ENCODE data around the gene IRX5.

IRX5 gene

GRCh38 chr16:54933281-54934011, 2.8 kb downstream of the IRX5 start:
- in situ Hi-C loops (cut with HindIII; ENCODE audit: low pct_unique_long_range_greater_than_20kb, low sequenced_read_pairs) = no loop called here
- DNase-seq (ENCODE audit: low read depth in 1 of 2, low spot score in 1 of 2) = peak in 1 of 2 experiments; percentile 36
- TF ChIP-seq JUND (IDR thresholded peaks at IDR 0.05; ENCODE audit: low read depth) = no peak

GRCh38 chr16:54934481-54935265, 4.0 kb downstream of the IRX5 start:
- in situ Hi-C loops (cut with HindIII; ENCODE audit: low pct_unique_long_range_greater_than_20kb, low sequenced_read_pairs) = no loop called here
- no peak for TF ChIP-seq JUND (IDR thresholded peaks at IDR 0.05; ENCODE audit: low read depth)
- peak; percentile 31 to 80 for DNase-seq (ENCODE audit: low read depth in 1 of 2, low spot score in 1 of 2)

GRCh38 chr16:54935266-54935968, 4.8 kb downstream of the IRX5 start:
- DNase-seq (ENCODE audit: low read depth in 1 of 2, low spot score in 1 of 2) = peak in 1 of 2 experiments; percentile 51
- in situ Hi-C loops (cut with HindIII; ENCODE audit: low pct_unique_long_range_greater_than_20kb, low sequenced_read_pairs) = no loop called here
- TF ChIP-seq JUND (IDR thresholded peaks at IDR 0.05; ENCODE audit: low read depth) = no peak

GRCh38 chr16:54936201-54936978, 5.7 kb downstream of the IRX5 start:
- peak; percentile 21 to 35 for DNase-seq (ENCODE audit: low read depth in 1 of 2, low spot score in 1 of 2)
- in situ Hi-C loops (cut with HindIII; ENCODE audit: low pct_unique_long_range_greater_than_20kb, low sequenced_read_pairs) = no loop called here
- TF ChIP-seq JUND (IDR thresholded peaks at IDR 0.05; ENCODE audit: low read depth) = no peak

- no peak for TF ChIP-seq JUND (IDR thresholded peaks at IDR 0.05; ENCODE audit: low read depth)
- peak; percentile 74 to 84 for DNase-seq (ENCODE audit: low read depth in 1 of 2, low spot score in 1 of 2)
- in situ Hi-C loops (cut with HindIII; ENCODE audit: low pct_unique_long_range_greater_than_20kb, low sequenced_read_pairs) = no loop called here
Measured at GRCh38 chr16:54936979-54937670, 6.5 kb downstream of the IRX5 start.

GRCh38 chr16:54937671-54938211, 7.1 kb downstream of the IRX5 start:
- in situ Hi-C loops (cut with HindIII; ENCODE audit: low pct_unique_long_range_greater_than_20kb, low sequenced_read_pairs) = no loop called here
- no peak for TF ChIP-seq JUND (IDR thresholded peaks at IDR 0.05; ENCODE audit: low read depth)
- no peak for DNase-seq (ENCODE audit: low read depth in 1 of 2, low spot score in 1 of 2)

- TF ChIP-seq JUND (IDR thresholded peaks at IDR 0.05; ENCODE audit: low read depth) = no peak
- DNase-seq (ENCODE audit: low read depth in 1 of 2, low spot score in 1 of 2) = no peak
- in situ Hi-C loops (cut with HindIII; ENCODE audit: low pct_unique_long_range_greater_than_20kb, low sequenced_read_pairs) = no loop called here
Measured at GRCh38 chr16:54938212-54939028, 7.8 kb downstream of the IRX5 start.

- DNase-seq (ENCODE audit: low read depth in 1 of 2, low spot score in 1 of 2) = no peak
- TF ChIP-seq JUND (IDR thresholded peaks at IDR 0.05; ENCODE audit: low read depth) = no peak
- in situ Hi-C loops (cut with HindIII; ENCODE audit: low pct_unique_long_range_greater_than_20kb, low sequenced_read_pairs) = no loop called here
Measured at GRCh38 chr16:54939029-54939346, 8.3 kb downstream of the IRX5 start.

- in situ Hi-C loops (cut with HindIII; ENCODE audit: low pct_unique_long_range_greater_than_20kb, low sequenced_read_pairs) = no loop called here
- DNase-seq (ENCODE audit: low read depth in 1 of 2, low spot score in 1 of 2) = no peak
- TF ChIP-seq JUND (IDR thresholded peaks at IDR 0.05; ENCODE audit: low read depth) = no peak
Measured at GRCh38 chr16:54939510-54940278, 9.0 kb downstream of the IRX5 start.

- no peak for TF ChIP-seq JUND (IDR thresholded peaks at IDR 0.05; ENCODE audit: low read depth)
- in situ Hi-C loops (cut with HindIII; ENCODE audit: low pct_unique_long_range_greater_than_20kb, low sequenced_read_pairs) = no loop called here
- DNase-seq (ENCODE audit: low read depth in 1 of 2, low spot score in 1 of 2) = no peak
Measured at GRCh38 chr16:54940279-54940604, 9.6 kb downstream of the IRX5 start.
